ENCODE measurements around the gene LOX.

LOX gene

DNA sequence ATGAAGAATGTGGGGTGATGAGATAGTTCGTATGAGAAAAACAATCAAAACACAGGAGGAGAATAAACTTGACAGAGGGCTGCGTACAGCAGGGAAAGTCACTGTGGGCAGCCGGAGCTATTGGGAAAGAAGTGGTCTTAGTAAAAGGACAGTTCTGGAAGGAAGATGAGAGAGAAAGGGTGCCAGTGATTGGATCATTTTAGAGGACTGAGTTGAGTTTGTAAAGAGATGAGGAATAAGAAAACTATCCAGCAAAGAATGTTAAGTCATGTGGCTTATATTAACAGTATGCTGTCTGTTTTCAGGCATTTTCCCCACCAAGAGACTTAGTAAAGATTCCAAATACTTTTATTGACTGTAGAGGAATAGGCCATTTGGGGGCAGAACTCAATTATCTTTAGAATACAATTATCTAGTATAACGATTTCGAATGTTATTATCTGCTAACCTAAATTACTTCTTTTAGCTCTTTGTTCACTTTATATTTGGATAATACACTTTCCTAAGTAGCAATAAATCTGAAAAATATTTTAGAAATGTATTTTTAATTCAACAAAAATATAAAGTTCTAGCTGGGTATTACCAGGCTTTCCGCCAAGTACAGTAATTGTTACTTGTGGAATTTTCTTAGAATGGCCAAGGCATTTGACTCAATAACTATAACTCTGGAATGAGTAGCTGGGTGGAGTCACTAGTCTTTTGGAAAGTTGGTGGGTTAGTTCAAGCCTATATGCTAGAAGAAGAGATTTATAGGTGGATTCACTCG, 15.5 kb upstream of the LOX start:
- peak overlapping the region; percentile 70 for H3K27ac ChIP-seq
- no peaks in the 10 kb centered on the region for H3K36me3 ChIP-seq (replicated peaks)
- peak; percentile 73 for DNase-seq
- in situ Hi-C loops (cut with HindIII; ENCODE audit: low pct_ligation_motif_present, low sequenced_read_pairs) = no loop called here
- no peak overlapping the region for H3K4me3 ChIP-seq (ENCODE audit: low read depth, low read length)
- H3K27me3 ChIP-seq (replicated peaks) = no peaks in the 10 kb centered on the region
- TF ChIP-seq, protein P1, sequence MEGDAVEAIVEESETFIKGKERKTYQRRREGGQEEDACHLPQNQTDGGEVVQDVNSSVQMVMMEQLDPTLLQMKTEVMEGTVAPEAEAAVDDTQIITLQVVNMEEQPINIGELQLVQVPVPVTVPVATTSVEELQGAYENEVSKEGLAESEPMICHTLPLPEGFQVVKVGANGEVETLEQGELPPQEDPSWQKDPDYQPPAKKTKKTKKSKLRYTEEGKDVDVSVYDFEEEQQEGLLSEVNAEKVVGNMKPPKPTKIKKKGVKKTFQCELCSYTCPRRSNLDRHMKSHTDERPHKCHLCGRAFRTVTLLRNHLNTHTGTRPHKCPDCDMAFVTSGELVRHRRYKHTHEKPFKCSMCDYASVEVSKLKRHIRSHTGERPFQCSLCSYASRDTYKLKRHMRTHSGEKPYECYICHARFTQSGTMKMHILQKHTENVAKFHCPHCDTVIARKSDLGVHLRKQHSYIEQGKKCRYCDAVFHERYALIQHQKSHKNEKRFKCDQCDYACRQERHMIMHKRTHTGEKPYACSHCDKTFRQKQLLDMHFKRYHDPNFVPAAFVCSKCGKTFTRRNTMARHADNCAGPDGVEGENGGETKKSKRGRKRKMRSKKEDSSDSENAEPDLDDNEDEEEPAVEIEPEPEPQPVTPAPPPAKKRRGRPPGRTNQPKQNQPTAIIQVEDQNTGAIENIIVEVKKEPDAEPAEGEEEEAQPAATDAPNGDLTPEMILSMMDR (IDR thresholded peaks at IDR 0.05; ENCODE audit: low read depth, low read length, missing control alignments) = no peak

DNA sequence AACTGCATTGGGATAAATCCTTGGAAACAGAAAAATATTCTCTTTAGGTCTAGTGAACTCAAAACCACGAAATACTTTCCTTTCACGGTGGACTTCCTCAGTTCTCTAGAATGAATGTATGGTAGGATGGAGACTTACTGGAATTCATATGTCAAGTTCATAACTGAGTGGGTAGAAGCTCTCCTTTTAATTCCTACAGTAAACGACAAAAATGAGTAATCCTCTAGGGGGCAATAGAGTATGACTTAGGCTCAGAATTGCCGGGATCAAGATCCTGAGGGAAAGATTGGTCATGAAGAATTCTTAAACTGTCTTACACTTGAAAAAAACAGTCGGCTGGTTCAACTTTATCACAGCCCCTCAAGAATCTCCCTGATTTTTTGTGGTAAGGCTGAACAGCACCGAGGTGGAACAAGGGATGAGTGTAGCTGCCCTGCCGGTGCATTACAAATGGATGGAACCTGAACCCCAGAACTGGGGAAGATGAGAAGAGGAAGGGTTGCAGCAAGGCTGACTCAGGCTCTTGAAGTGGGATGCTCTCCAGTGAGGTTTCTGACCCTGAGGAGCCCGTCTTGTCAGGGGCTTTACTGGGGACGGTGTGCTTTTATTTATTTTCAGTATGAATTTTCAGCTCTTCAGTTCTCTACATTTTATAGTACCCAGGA, 14.0 kb upstream of the LOX start:
- TF ChIP-seq, protein P1 (IDR thresholded peaks at IDR 0.05; ENCODE audit: low read depth, low read length, missing control alignments) = peak; percentile 59
- peak overlapping the region; percentile 5 for H3K27ac ChIP-seq
- in situ Hi-C loops (cut with HindIII; ENCODE audit: low pct_ligation_motif_present, low sequenced_read_pairs) = no loop called here
- DNase-seq = peak; percentile 40
- H3K36me3 ChIP-seq (replicated peaks) = no peaks in the 10 kb centered on the region
- H3K4me3 ChIP-seq (ENCODE audit: low read depth, low read length) = no peak overlapping the region
- H3K27me3 ChIP-seq (replicated peaks) = no peaks in the 10 kb centered on the region

DNA sequence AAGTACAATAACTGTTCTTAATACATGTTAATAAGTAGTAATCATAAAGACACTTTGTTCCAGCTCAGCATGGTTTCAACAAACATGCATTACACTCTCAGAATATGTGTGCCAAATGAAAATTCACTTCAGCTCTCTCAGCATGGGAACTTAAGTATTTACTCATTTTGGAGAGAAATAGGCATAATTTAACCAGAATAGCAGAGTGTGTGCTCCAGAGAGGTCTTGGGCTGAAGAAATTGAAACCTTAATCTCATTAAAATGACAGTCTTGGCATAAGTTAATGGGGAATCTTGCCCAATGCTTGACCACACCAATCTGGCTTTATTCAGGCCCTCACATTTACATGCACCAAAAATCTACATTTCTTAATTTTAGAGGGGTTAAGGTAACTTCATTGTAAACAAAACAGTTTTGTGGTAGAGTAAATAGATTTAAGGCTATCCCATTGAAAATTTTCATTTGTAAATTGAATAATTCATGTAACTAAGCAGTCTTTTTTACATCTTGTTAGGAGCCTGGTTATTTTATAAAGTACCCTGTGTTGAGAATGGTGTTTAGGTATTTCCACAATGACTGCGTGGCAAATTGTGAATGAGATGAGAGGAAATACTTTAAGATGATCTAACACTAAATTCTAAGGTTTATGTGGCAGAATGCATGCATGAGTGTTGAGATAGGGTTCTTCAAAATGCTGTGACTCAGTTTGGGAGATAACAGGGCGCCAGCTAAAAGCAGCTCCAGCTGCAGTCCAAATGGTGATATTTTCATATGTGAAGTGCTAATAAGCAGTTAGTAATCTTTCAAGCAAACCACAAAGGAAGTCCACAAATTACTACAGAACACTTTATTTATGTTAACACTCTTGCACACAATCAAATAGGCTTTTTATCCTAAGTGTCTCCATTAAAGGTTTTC, 11.3 kb upstream of the LOX start:
- no peaks in the 10 kb centered on the region for H3K36me3 ChIP-seq (replicated peaks)
- peak; percentile 88 for DNase-seq
- in situ Hi-C loops (cut with HindIII; ENCODE audit: low pct_ligation_motif_present, low sequenced_read_pairs) = no loop called here
- H3K27ac ChIP-seq = peak overlapping the region; percentile 78
- TF ChIP-seq, protein P1 (IDR thresholded peaks at IDR 0.05; ENCODE audit: low read depth, low read length, missing control alignments) = no peak
- no peaks in the 10 kb centered on the region for H3K27me3 ChIP-seq (replicated peaks)
- H3K4me3 ChIP-seq (ENCODE audit: low read depth, low read length) = no peak overlapping the region

DNA sequence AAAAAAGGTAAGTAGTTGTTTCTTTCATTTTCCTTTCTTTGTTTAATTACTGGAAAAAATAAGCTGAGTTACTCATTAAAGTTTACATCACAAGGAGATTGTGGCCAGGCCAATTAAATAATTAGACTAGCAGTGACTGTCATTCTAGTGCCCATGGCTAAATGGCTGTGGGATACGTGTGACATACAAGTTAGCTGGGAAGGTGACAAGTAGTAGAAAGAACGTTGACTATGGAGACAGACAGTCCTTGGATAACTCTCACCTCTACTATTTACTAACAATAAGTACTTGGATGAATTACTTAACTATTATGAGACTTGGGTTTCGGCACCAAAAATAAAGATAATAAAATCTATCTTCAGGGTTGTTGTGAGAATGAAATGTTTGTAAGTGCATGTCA, 7.0 kb upstream of the LOX start:
- no peak for DNase-seq
- Histone ChIP-seq H3K4me3 (ENCODE audit: low read depth, low read length) (no peak overlapping the region), H3K36me3 (replicated peaks) (no peaks in the 10 kb centered on the region), H3K27me3 (replicated peaks) (no peaks in the 10 kb centered on the region), H3K27ac (no peak overlapping the region)
- in situ Hi-C loops (cut with HindIII; ENCODE audit: low pct_ligation_motif_present, low sequenced_read_pairs) = no loop called here
- TF ChIP-seq, protein P1 (IDR thresholded peaks at IDR 0.05; ENCODE audit: low read depth, low read length, missing control alignments) = no peak

DNA sequence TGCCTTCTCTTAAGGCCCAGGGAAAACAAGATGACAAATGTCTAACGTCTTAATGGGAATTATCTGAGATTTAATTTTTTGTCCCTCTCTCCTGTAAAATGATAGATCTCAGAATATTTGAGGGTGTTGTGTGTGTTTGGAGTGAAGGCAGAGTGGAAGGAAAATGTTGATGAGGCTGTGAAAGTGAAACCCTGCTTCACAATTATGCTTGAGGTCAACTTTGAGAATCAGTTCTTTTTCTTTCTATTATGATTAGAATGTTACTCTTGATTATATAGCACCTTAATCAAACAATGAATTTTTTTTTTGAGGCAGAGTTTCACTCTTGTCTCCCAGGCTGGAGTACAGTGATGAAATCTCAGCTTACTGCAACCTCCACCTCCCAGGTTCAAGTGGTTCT, 5.5 kb upstream of the LOX start:
- Histone ChIP-seq H3K36me3 (replicated peaks) (no peaks in the 10 kb centered on the region), H3K4me3 (ENCODE audit: low read depth, low read length) (no peak overlapping the region), H3K27me3 (replicated peaks) (no peaks in the 10 kb centered on the region), H3K27ac (no peak overlapping the region)
- TF ChIP-seq, protein P1 (IDR thresholded peaks at IDR 0.05; ENCODE audit: low read depth, low read length, missing control alignments) = no peak
- in situ Hi-C loops (cut with HindIII; ENCODE audit: low pct_ligation_motif_present, low sequenced_read_pairs) = no loop called here
- no peak for DNase-seq

All from brain microvascular endothelial cell (primary cell).